Caco-2 (cell line): ENCODE measurements around the gene P4HA2. TPM values are rescaled to one million over a fixed set of nuclear protein-coding genes. Genes with fewer than 3 reads are reported as not detected.
A peak's percentile ranks its signal among the peaks of the same experiment; 100 is the strongest.
"Not testable (repeated sequence)": the region's sequence is repeated elsewhere in the genome, so short reads cannot be mapped to it uniquely, and the experiment has no call there.

ENCODE experiments used
- BruUV-seq: library from RNA; stranded (reverse); fragments of 400-500 nt; replicated peaks from 2 replicates; lab custom pipeline; 2021; lab: Mats Ljungman, UMichigan
- CTCF ChIA-PET: fragments of 300-600 bp; sonication (Branson Sonifier 250); formaldehyde crosslinking; loops from one replicate; lab custom pipeline; 2022; ENCODE audit warnings: antibody characterized with exemption; lab: Charles Lee
- POLR2A ChIA-PET: fragments of 300-600 bp; sonication (Branson Sonifier 250); formaldehyde crosslinking; loops from one replicate; lab custom pipeline; 2022; ENCODE audit warnings: antibody characterized with exemption; lab: Charles Lee
- DNase-seq, 2 experiments: peaks; one replicate each; pipeline versions ENCODE4 v3.0.0 to v3.0.0-alpha.2; 2020 to 2022
- H3K27me3 ChIP-seq: replicated peaks from 2 replicates; pipeline ENCODE4 v1.6.0; 2011; ENCODE audit warnings: low read length; ENCODE audit not compliant: control insufficient read depth, insufficient read depth
- H3K36me3 ChIP-seq: 2 replicates; pipeline ENCODE4 v1.5.1; 2011; ENCODE audit warnings: low read length; ENCODE audit not compliant: control insufficient read depth, insufficient read depth
- H3K4me1 ChIP-seq: fragments of 250-450 bp; sonication (Bioruptor Pico); 2 replicates; pipeline ENCODE4 v1.5.1; 2020; ENCODE audit warnings: mild to moderate bottlenecking
- H3K4me3 ChIP-seq: 2 replicates; pipeline ENCODE4 v1.5.1; 2011; ENCODE audit warnings: low read depth, mild to moderate bottlenecking, control low read depth, low read length
- H3K9me3 ChIP-seq: fragments of 250-450 bp; sonication (Bioruptor Pico); 2 replicates; pipeline ENCODE4 v1.5.1; 2020; ENCODE audit warnings: mild to moderate bottlenecking, moderate library complexity
- H3K27ac Mint-ChIP-seq: one replicate; pipeline ENCODE4 v1.8.0; 2022; ENCODE audit warnings: mixed read lengths; ENCODE audit not compliant: unreplicated experiment
- H3K27me3 Mint-ChIP-seq: one replicate; pipeline ENCODE4 v1.8.0; 2022; ENCODE audit warnings: mixed read lengths; ENCODE audit not compliant: insufficient read depth, unreplicated experiment
- H3K36me3 Mint-ChIP-seq: one replicate; pipeline ENCODE4 v1.8.0; 2022; ENCODE audit warnings: mild to moderate bottlenecking, mixed read lengths; ENCODE audit not compliant: insufficient read depth, unreplicated experiment
- H3K4me1 Mint-ChIP-seq: one replicate; pipeline ENCODE4 v1.8.0; 2022; ENCODE audit warnings: low read depth, mixed read lengths; ENCODE audit not compliant: unreplicated experiment
- H3K4me3 Mint-ChIP-seq: one replicate; pipeline ENCODE4 v1.8.0; 2022; ENCODE audit warnings: mild to moderate bottlenecking, moderate library complexity, mixed read lengths; ENCODE audit not compliant: unreplicated experiment
- H3K9me3 Mint-ChIP-seq: one replicate; pipeline ENCODE4 v1.8.0; 2022; ENCODE audit warnings: mixed read lengths; ENCODE audit not compliant: unreplicated experiment
- intact Hi-C: fragments of 100-400 bp; cut with micrococcal nuclease; formaldehyde crosslinking; loops from one replicate; pipeline ENCODE4 v1.10.0; 2022; ENCODE audit not compliant: unreplicated experiment
- total RNA-seq: library from RNA; stranded (reverse); gene quantifications from 2 replicates; pipeline ENCODE4 v1.2.3, GENCODE V29; 2022
- TF ChIP-seq, protein P1 (sequence below), 2 experiments: fragments of 200-600 bp in 1 of 2; IDR thresholded peaks; 1 replicate in 1 of 2; 2 replicates in 1 of 2; pipeline versions ENCODE4 v1.5.1 to v1.8.0; 2011 to 2022; ENCODE audit warnings: antibody characterized with exemption in 1 of 2, control low read depth in 1 of 2, inconsistent platforms in 1 of 2, low read depth in 1 of 2, low read length in 1 of 2, mild to moderate bottlenecking in 1 of 2, moderate library complexity in 1 of 2; ENCODE audit not compliant: insufficient read depth in 1 of 2, severe bottlenecking in 1 of 2, unreplicated experiment in 1 of 2

Gene P4HA2
- total RNA-seq, 1 experiment from 2014 or later, result 41.0 TPM

DNA sequence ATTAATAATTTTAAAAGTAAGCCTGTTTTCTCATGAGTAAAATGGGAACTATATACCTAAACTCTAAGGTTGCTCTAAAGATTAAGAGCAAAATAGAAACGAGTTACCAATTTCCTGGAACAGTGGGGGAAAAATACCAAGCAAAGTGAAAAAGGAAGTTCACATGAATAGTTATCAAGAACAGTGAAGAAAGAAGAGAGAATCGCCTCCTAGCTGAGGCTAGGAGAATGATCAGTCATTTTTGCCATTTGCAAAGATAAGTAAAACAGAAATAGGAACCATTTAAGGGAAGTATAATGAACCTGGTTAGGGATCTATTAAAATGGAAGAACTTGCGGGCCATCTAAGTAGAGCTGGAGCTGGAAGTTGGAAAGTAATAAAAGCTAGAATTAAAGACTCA is 50.7 kb downstream of the P4HA2 start:
- CTCF ChIA-PET, result no interaction called here
- Histone ChIP-seq H3K4me3 (no peak overlapping the region), H3K27me3 (no peaks in the 10 kb centered on the region), H3K36me3 (no peaks in the 10 kb centered on the region), H3K9me3 (no peaks in the 10 kb centered on the region), H3K4me1 (peaks cover 3% of the 10 kb centered on the region; the same call in 1 of the 2 replicates)
- H3K9me3 Mint-ChIP-seq, result no peaks in the 10 kb centered on the region
- H3K27me3 Mint-ChIP-seq, result no peaks in the 10 kb centered on the region
- peaks cover 8% of the 10 kb centered on the region for H3K4me1 Mint-ChIP-seq
- no peak overlapping the region for H3K27ac Mint-ChIP-seq
- no peaks in the 10 kb centered on the region for H3K36me3 Mint-ChIP-seq
- TF ChIP-seq, protein P1, sequence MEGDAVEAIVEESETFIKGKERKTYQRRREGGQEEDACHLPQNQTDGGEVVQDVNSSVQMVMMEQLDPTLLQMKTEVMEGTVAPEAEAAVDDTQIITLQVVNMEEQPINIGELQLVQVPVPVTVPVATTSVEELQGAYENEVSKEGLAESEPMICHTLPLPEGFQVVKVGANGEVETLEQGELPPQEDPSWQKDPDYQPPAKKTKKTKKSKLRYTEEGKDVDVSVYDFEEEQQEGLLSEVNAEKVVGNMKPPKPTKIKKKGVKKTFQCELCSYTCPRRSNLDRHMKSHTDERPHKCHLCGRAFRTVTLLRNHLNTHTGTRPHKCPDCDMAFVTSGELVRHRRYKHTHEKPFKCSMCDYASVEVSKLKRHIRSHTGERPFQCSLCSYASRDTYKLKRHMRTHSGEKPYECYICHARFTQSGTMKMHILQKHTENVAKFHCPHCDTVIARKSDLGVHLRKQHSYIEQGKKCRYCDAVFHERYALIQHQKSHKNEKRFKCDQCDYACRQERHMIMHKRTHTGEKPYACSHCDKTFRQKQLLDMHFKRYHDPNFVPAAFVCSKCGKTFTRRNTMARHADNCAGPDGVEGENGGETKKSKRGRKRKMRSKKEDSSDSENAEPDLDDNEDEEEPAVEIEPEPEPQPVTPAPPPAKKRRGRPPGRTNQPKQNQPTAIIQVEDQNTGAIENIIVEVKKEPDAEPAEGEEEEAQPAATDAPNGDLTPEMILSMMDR (IDR thresholded peaks at IDR 0.05; ENCODE audit: insufficient read depth in 1 of 2, low read depth in 1 of 2, low read length in 1 of 2, severe bottlenecking in 1 of 2, unreplicated experiment in 1 of 2), result peak in 1 of 2 experiments; percentile 14
- POLR2A ChIA-PET, result no interaction called here
- DNase-seq, result no peak
- no TSS peak for BruUV-seq
- intact Hi-C loops, result no loop called here
- H3K4me3 Mint-ChIP-seq, result no peak overlapping the region

- H3K27me3 ChIP-seq, result no peaks in the 10 kb centered on the region
- H3K9me3 ChIP-seq, result no peaks in the 10 kb centered on the region
- no peak overlapping the region for H3K4me3 ChIP-seq
- Mint-ChIP-seq H3K9me3 (no peaks in the 10 kb centered on the region), H3K27ac (no peak overlapping the region), H3K36me3 (no peaks in the 10 kb centered on the region), H3K4me1 (peaks cover 8% of the 10 kb centered on the region), H3K27me3 (no peaks in the 10 kb centered on the region), H3K4me3 (no peak overlapping the region)
- peaks cover 3% of the 10 kb centered on the region; the same call in 1 of the 2 replicates for H3K4me1 ChIP-seq
- no peaks in the 10 kb centered on the region for H3K36me3 ChIP-seq
- BruUV-seq, result no TSS peak
- TF ChIP-seq, protein P1 (IDR thresholded peaks at IDR 0.05; ENCODE audit: insufficient read depth in 1 of 2, low read depth in 1 of 2, low read length in 1 of 2, severe bottlenecking in 1 of 2, unreplicated experiment in 1 of 2), result no peak
- POLR2A ChIA-PET, result no interaction called here
- intact Hi-C loops, result no loop called here
- no peak for DNase-seq
- CTCF ChIA-PET, result no interaction called here
Measured at GRCh38 chr5:132176521-132176945, 51.1 kb downstream of the P4HA2 start.

DNA sequence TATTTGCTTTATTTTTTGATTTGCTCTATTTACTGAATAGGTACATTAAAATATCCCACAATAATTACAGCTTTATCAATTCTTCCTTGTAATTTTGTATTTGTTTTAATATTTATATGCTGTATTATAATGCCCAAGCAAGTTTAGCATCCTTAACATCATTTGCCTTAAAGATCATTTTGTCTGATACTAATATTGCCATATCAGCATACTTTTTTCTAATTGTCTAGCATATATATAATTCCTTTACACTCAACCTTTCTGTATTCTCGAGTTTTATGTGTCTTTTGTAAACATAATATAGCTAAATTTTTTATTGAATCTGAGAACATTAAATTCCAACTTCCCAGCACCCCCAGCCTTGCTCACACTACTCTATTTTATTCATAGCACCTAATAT is 64.7 kb downstream of the P4HA2 start:
- no peaks in the 10 kb centered on the region for H3K4me1 Mint-ChIP-seq
- Histone ChIP-seq H3K4me1 (no peaks in the 10 kb centered on the region), H3K36me3 (no peaks in the 10 kb centered on the region), H3K4me3 (no peak overlapping the region), H3K27me3 (no peaks in the 10 kb centered on the region; the same call in 1 of the 2 replicates), H3K9me3 (0 out of 2 replicates have a peak, but pooled peaks cover 7% of the 10 kb centered on the region)
- peaks cover 16% of the 10 kb centered on the region for H3K27me3 Mint-ChIP-seq
- CTCF ChIA-PET, result no interaction called here
- no peaks in the 10 kb centered on the region for H3K36me3 Mint-ChIP-seq
- DNase-seq, result no peak
- no peak overlapping the region for H3K4me3 Mint-ChIP-seq
- TF ChIP-seq, protein P1 (IDR thresholded peaks at IDR 0.05; ENCODE audit: insufficient read depth in 1 of 2, low read depth in 1 of 2, low read length in 1 of 2, severe bottlenecking in 1 of 2, unreplicated experiment in 1 of 2), result no peak
- no TSS peak for BruUV-seq
- H3K9me3 Mint-ChIP-seq, result peaks cover 10% of the 10 kb centered on the region
- POLR2A ChIA-PET, result no interaction called here
- H3K27ac Mint-ChIP-seq, result no peak overlapping the region
- intact Hi-C loops, result no loop called here

GRCh38 chr5:132161574-132162326 is 65.9 kb downstream of the P4HA2 start:
- H3K27ac Mint-ChIP-seq, H3K9me3 ChIP-seq, H3K4me1 Mint-ChIP-seq, H3K9me3 Mint-ChIP-seq, H3K4me3 ChIP-seq, H3K36me3 Mint-ChIP-seq, CTCF ChIA-PET, DNase-seq, POLR2A ChIA-PET, intact Hi-C loops, H3K4me3 Mint-ChIP-seq, H3K36me3 ChIP-seq, BruUV-seq, H3K27me3 ChIP-seq, H3K4me1 ChIP-seq: not testable (repeated sequence)
- H3K27me3 Mint-ChIP-seq, result peaks cover 13% of the 10 kb centered on the region
